ENCODE data around the gene KRTAP4-7. TPM values are rescaled to one million over a fixed set of nuclear protein-coding genes. Genes with fewer than 3 reads are reported as not detected.
"Not testable (repeated sequence)": the region's sequence is repeated elsewhere in the genome, so short reads cannot be mapped to it uniquely, and the experiment has no call there.

KRTAP4-7 gene
- total RNA-seq, 1 experiment from 2014 or later = not detected

DNA sequence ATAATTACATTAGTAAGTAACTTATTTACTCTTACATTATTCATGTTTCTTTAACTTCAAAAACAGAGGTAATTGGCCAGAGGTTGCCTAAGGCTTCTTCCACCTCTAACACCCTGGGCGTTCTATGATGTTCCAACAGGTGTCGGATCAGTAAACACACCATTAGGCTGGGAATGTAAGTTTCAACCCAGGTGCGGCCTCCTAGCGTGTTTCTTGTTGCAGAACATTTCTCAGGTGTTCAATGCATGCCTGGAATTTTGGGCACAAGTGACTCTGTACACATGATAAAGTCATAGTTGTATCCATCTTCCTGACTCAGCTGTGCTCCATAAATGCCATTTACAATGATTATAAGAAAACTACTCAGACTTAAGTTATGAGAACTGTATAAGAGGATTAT lies 29.9 kb upstream of the KRTAP4-7 start:
- no peak for ATAC-seq
- Histone ChIP-seq H3K9ac (ENCODE audit: low read length) (no peak overlapping the region), H4K20me1 (ENCODE audit: low read length) (no peaks in the 10 kb centered on the region), H3K36me3 (ENCODE audit: low read depth, low read length) (no peaks in the 10 kb centered on the region), H3K4me1 (ENCODE audit: insufficient read depth, low read length) (peaks cover 12% of the 10 kb centered on the region), H3F3A (ENCODE audit: low read length, unreplicated experiment) (no peaks in the 10 kb centered on the region), H3K9me2 (replicated peaks; ENCODE audit: low read length) (no peaks in the 10 kb centered on the region), H3K4me2 (ENCODE audit: low read length) (no peak overlapping the region), H2AFZ (ENCODE audit: low read length) (no peak overlapping the region), H3K4me3 (ENCODE audit: low read length) (no peak overlapping the region), H3K27me3 (ENCODE audit: low read length) (no peaks in the 10 kb centered on the region), H3K79me2 (ENCODE audit: low read length) (no peaks in the 10 kb centered on the region), H3K27ac (ENCODE audit: low read length) (no peak overlapping the region), H3K9me3 (ENCODE audit: low read length) (no peaks in the 10 kb centered on the region)
- ChIA-PET CTCF (no interaction called here), POLR2A (ENCODE audit: unreplicated experiment) (no interaction called here)
- intact Hi-C loops (cut with micrococcal nuclease) = no loop called here
- TF ChIP-seq EZH2phosphoT487 (IDR thresholded peaks at IDR 0.05; ENCODE audit: borderline replicate concordance, low read length) (no peak), EZH2 (IDR thresholded peaks at IDR 0.05; ENCODE audit: low read length, unreplicated experiment) (no peak), CTCF (conservative IDR thresholded peaks at IDR 0.05; ENCODE audit: low read depth, low read length) (no peak)
- no TSS peak for BruUV-seq (replicated peaks)
- DNase-seq = no peak

- H3K4me1 ChIP-seq (ENCODE audit: insufficient read depth, low read length) = peaks cover 14% of the 10 kb centered on the region
- H2AFZ ChIP-seq (ENCODE audit: low read length); BruUV-seq (replicated peaks); ATAC-seq; DNase-seq; CTCF ChIA-PET; H4K20me1 ChIP-seq (ENCODE audit: low read length); H3K4me2 ChIP-seq (ENCODE audit: low read length); H3K27ac ChIP-seq (ENCODE audit: low read length); H3K9me3 ChIP-seq (ENCODE audit: low read length); H3K27me3 ChIP-seq (ENCODE audit: low read length); H3K9ac ChIP-seq (ENCODE audit: low read length); H3K4me3 ChIP-seq (ENCODE audit: low read length); H3K9me2 ChIP-seq (replicated peaks; ENCODE audit: low read length); H3K79me2 ChIP-seq (ENCODE audit: low read length); H3K36me3 ChIP-seq (ENCODE audit: low read depth, low read length); POLR2A ChIA-PET (ENCODE audit: unreplicated experiment); intact Hi-C loops (cut with micrococcal nuclease); H3F3A ChIP-seq (ENCODE audit: low read length, unreplicated experiment): not testable (repeated sequence)
Measured at GRCh38 chr17:41054556-41054955, 29.4 kb upstream of the KRTAP4-7 start.

DNA sequence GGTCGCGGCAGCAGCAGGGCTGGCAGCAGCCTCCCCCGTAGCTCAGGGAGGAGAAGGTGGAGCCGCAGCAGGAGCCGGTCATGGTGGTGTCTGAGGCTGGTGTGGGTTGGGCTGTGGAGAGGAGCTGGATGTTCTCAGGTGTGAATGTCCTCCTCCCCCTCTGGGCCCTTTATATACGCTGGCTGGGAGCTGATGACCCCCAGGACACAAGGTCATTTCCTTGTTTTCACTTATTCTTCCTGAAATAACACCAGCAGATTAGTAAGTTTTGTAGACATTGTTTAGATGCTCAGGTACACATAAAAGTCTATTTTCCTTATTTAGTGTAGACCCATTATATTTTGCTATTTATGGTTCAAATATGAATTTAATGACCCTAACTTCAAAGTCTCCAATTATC lies 28.8 kb upstream of the KRTAP4-7 start, which contains the start of gene KRTAP2-2:
KRTAP2-2 (minus strand) TSS at position 101 of the 400 bp plus-strand sequence; CDS start at position 82, 19 bp downstream.
- intact Hi-C loops (cut with micrococcal nuclease); BruUV-seq (replicated peaks); H3F3A ChIP-seq (ENCODE audit: low read length, unreplicated experiment); ATAC-seq; H3K27me3 ChIP-seq (ENCODE audit: low read length); H3K9me3 ChIP-seq (ENCODE audit: low read length); H3K79me2 ChIP-seq (ENCODE audit: low read length); H2AFZ ChIP-seq (ENCODE audit: low read length); H3K27ac ChIP-seq (ENCODE audit: low read length); CTCF ChIA-PET; H3K9me2 ChIP-seq (replicated peaks; ENCODE audit: low read length); H3K4me2 ChIP-seq (ENCODE audit: low read length); H3K4me3 ChIP-seq (ENCODE audit: low read length); H4K20me1 ChIP-seq (ENCODE audit: low read length); H3K36me3 ChIP-seq (ENCODE audit: low read depth, low read length); POLR2A ChIA-PET (ENCODE audit: unreplicated experiment); H3K9ac ChIP-seq (ENCODE audit: low read length); DNase-seq: not testable (repeated sequence)
- peaks cover 18% of the 10 kb centered on the region for H3K4me1 ChIP-seq (ENCODE audit: insufficient read depth, low read length)

GRCh38 chr17:41057547-41057946 lies 26.4 kb upstream of the KRTAP4-7 start:
- peaks cover 43% of the 10 kb centered on the region for H3K4me1 ChIP-seq (ENCODE audit: insufficient read depth, low read length)
- no peak overlapping the region for H3K4me3 ChIP-seq (ENCODE audit: low read length)
- H3K9me3 ChIP-seq (ENCODE audit: low read length) = no peaks in the 10 kb centered on the region
- ChIA-PET POLR2A (ENCODE audit: unreplicated experiment) (no interaction called here), CTCF (no interaction called here)
- H3K4me2 ChIP-seq (ENCODE audit: low read length) = no peak overlapping the region
- H2AFZ ChIP-seq (ENCODE audit: low read length) = no peak overlapping the region
- DNase-seq = no peak
- no peaks in the 10 kb centered on the region for H3K9me2 ChIP-seq (replicated peaks; ENCODE audit: low read length)
- TF ChIP-seq EZH2 (IDR thresholded peaks at IDR 0.05; ENCODE audit: low read length, unreplicated experiment) = no peak
- no peak for TF ChIP-seq CTCF (conservative IDR thresholded peaks at IDR 0.05; ENCODE audit: low read depth, low read length)
- no peak for TF ChIP-seq EZH2phosphoT487 (IDR thresholded peaks at IDR 0.05; ENCODE audit: borderline replicate concordance, low read length)
- no peak for ATAC-seq
- H3F3A ChIP-seq (ENCODE audit: low read length, unreplicated experiment) = peaks cover 8% of the 10 kb centered on the region
- H3K27me3 ChIP-seq (ENCODE audit: low read length) = no peaks in the 10 kb centered on the region
- H3K9ac ChIP-seq (ENCODE audit: low read length) = no peak overlapping the region
- no peaks in the 10 kb centered on the region for H3K79me2 ChIP-seq (ENCODE audit: low read length)
- BruUV-seq (replicated peaks) = no TSS peak
- intact Hi-C loops (cut with micrococcal nuclease) = no loop called here
- H3K27ac ChIP-seq (ENCODE audit: low read length) = no peak overlapping the region
- no peaks in the 10 kb centered on the region for H4K20me1 ChIP-seq (ENCODE audit: low read length)
- no peaks in the 10 kb centered on the region for H3K36me3 ChIP-seq (ENCODE audit: low read depth, low read length)

Measured in PC-3 (cell line).